ENCODE measurements around the gene TMEM108.

GRCh38 chr3:133125802-133126201 lies 87.6 kb downstream of the TMEM108 start:
- TF ChIP-seq POLR2A (IDR thresholded peaks at IDR 0.05) (no peak), CTCF (IDR thresholded peaks at IDR 0.05) (no peak)

Data from lower leg skin (tissue), 3 donors.